ENCODE results near the gene LDLR.

Gene LDLR

GRCh38 chr19:11089254-11090013 lies at the start of gene LDLR:
LDLR (plus strand) TSS chr19:11089463; CDS start chr19:11089549, 86 bp downstream.
- H3K9me2 ChIP-seq (replicated peaks; ENCODE audit: insufficient read depth, low read length): no peaks in the 10 kb centered on the region
- H3K27ac ChIP-seq (ENCODE audit: low read depth, low read length): peak within 1 kb of the TSS; percentile 91
- H3K36me3 ChIP-seq (ENCODE audit: low read length): 0 out of 2 replicates have a peak, but pooled peaks cover 4% of the 10 kb centered on the region
- H3K27me3 ChIP-seq (ENCODE audit: low read length): no peaks in the 10 kb centered on the region
- H3K79me2 ChIP-seq (ENCODE audit: insufficient read depth, low read length): peaks cover 40% of the 10 kb centered on the region
- H3F3A ChIP-seq (ENCODE audit: insufficient read depth): peaks cover 9% of the 10 kb centered on the region; the same call in 1 of the 2 replicates
- H4K20me1 ChIP-seq (ENCODE audit: low read depth, low read length): peaks cover 16% of the 10 kb centered on the region; the same call in 1 of the 2 replicates
- peak within 1 kb of the TSS; percentile 83 for H3K9ac ChIP-seq (ENCODE audit: low read length)
- TF ChIP-seq CTCF (IDR thresholded peaks at IDR 0.05; ENCODE audit: insufficient read depth, low read length, poor library complexity, severe bottlenecking): no peak
- TF ChIP-seq EZH2phosphoT487 (conservative IDR thresholded peaks at IDR 0.05; ENCODE audit: low read length): no peak
- peak within 1 kb of the TSS; percentile 57 for H3K4me2 ChIP-seq (ENCODE audit: low read depth, low read length, poor library complexity, severe bottlenecking)
- H3K4me3 ChIP-seq (ENCODE audit: insufficient read depth, low read length, poor library complexity, severe bottlenecking): peak within 1 kb of the TSS; percentile 73
- no peaks in the 10 kb centered on the region for H3K9me3 ChIP-seq (ENCODE audit: insufficient read depth, low read length)
- H2AFZ ChIP-seq (ENCODE audit: low read depth, low read length, severe bottlenecking): no peak within 1 kb of the TSS

GRCh38 chr19:11041194-11041593 lies 48.1 kb upstream of the LDLR start:
- Histone ChIP-seq H4K20me1 (ENCODE audit: low read depth, low read length) (peaks cover 4% of the 10 kb centered on the region; the same call in 1 of the 2 replicates), H3K4me3 (ENCODE audit: insufficient read depth, low read length, poor library complexity, severe bottlenecking) (no peak overlapping the region), H3K79me2 (ENCODE audit: insufficient read depth, low read length) (peaks cover 28% of the 10 kb centered on the region), H3K9ac (ENCODE audit: low read length) (no peak overlapping the region), H3K27ac (ENCODE audit: low read depth, low read length) (no peak overlapping the region), H3K9me3 (ENCODE audit: insufficient read depth, low read length) (no peaks in the 10 kb centered on the region), H3K27me3 (ENCODE audit: low read length) (no peaks in the 10 kb centered on the region), H3F3A (ENCODE audit: insufficient read depth) (peaks cover 19% of the 10 kb centered on the region), H3K9me2 (replicated peaks; ENCODE audit: insufficient read depth, low read length) (no peaks in the 10 kb centered on the region), H3K4me2 (ENCODE audit: low read depth, low read length, poor library complexity, severe bottlenecking) (no peak overlapping the region), H3K36me3 (ENCODE audit: low read length) (peaks cover 36% of the 10 kb centered on the region), H2AFZ (ENCODE audit: low read depth, low read length, severe bottlenecking) (no peak overlapping the region)
- TF ChIP-seq CTCF (IDR thresholded peaks at IDR 0.05; ENCODE audit: insufficient read depth, low read length, poor library complexity, severe bottlenecking) (no peak), EZH2phosphoT487 (conservative IDR thresholded peaks at IDR 0.05; ENCODE audit: low read length) (no peak)

- H3F3A ChIP-seq (ENCODE audit: insufficient read depth): peaks cover 27% of the 10 kb centered on the region
Observed at GRCh38 chr19:11041966-11042627, 47.2 kb upstream of the LDLR start.

More at GRCh38 chr19:11041966-11042627, 47.2 kb upstream of the LDLR start:
- Histone ChIP-seq H3K27ac (ENCODE audit: low read depth, low read length) (no peak overlapping the region), H3K4me2 (ENCODE audit: low read depth, low read length, poor library complexity, severe bottlenecking) (no peak overlapping the region), H3K9me3 (ENCODE audit: insufficient read depth, low read length) (no peaks in the 10 kb centered on the region), H4K20me1 (ENCODE audit: low read depth, low read length) (0 out of 2 replicates have a peak, but pooled peaks cover 4% of the 10 kb centered on the region), H3K79me2 (ENCODE audit: insufficient read depth, low read length) (peaks cover 19% of the 10 kb centered on the region), H2AFZ (ENCODE audit: low read depth, low read length, severe bottlenecking) (no peak overlapping the region), H3K27me3 (ENCODE audit: low read length) (no peaks in the 10 kb centered on the region), H3K9ac (ENCODE audit: low read length) (no peak overlapping the region), H3K9me2 (replicated peaks; ENCODE audit: insufficient read depth, low read length) (no peaks in the 10 kb centered on the region), H3K4me3 (ENCODE audit: insufficient read depth, low read length, poor library complexity, severe bottlenecking) (no peak overlapping the region), H3K36me3 (ENCODE audit: low read length) (peaks cover 27% of the 10 kb centered on the region)
- TF ChIP-seq CTCF (IDR thresholded peaks at IDR 0.05; ENCODE audit: insufficient read depth, low read length, poor library complexity, severe bottlenecking) (no peak), EZH2phosphoT487 (conservative IDR thresholded peaks at IDR 0.05; ENCODE audit: low read length) (no peak)

All from SU-DHL-6 (cell line).